Stimulated activated CD8-positive, alpha-beta memory T cell treated with anti-CD3 and anti-CD28 coated beads, Interleukin-12 subunit alpha, Interleukin-12 subunit beta, amount 100 ng/mL, for 24 hours (primary cell): ENCODE data around the gene CFAP251.
A peak's percentile ranks its signal among the peaks of the same experiment; 100 is the strongest.
"Not testable (repeated sequence)": the region's sequence is repeated elsewhere in the genome, so short reads cannot be mapped to it uniquely, and the experiment has no call there.

Experiments
- DNase-seq: peaks from one replicate; pipeline ENCODE4 v3.0.0-alpha.2; 2020; ENCODE audit errors: extremely low read depth

CFAP251 gene

GRCh38 chr12:121975021-121975420 is 56.6 kb downstream of the CFAP251 start:
- DNase-seq = no peak

GRCh38 chr12:121976950-121977349 is 58.6 kb downstream of the CFAP251 start:
- no peak for DNase-seq

GRCh38 chr12:121980191-121980891 is 61.9 kb downstream of the CFAP251 start:
- DNase-seq = no peak

GRCh38 chr12:121980892-121981272 is 62.5 kb downstream of the CFAP251 start:
- no peak for DNase-seq

GRCh38 chr12:121981456-121981855 is 63.1 kb downstream of the CFAP251 start:
- DNase-seq = no peak

- DNase-seq = no peak
Measured at GRCh38 chr12:121982950-121983349, 64.6 kb downstream of the CFAP251 start.

- no peak for DNase-seq
Measured at GRCh38 chr12:121983536-121984210, 65.3 kb downstream of the CFAP251 start.

- DNase-seq = no peak
Measured at GRCh38 chr12:121986489-121987245, 68.3 kb downstream of the CFAP251 start.

GRCh38 chr12:121988519-121988918 is 70.1 kb downstream of the CFAP251 start:
- not testable (repeated sequence) for DNase-seq

- DNase-seq = no peak
Measured at GRCh38 chr12:121989276-121990113, 71.1 kb downstream of the CFAP251 start.

- no peak for DNase-seq
Measured at GRCh38 chr12:121990114-121990647, 71.8 kb downstream of the CFAP251 start.

GRCh38 chr12:121990692-121991603 is 72.6 kb downstream of the CFAP251 start:
- DNase-seq = no peak

GRCh38 chr12:121992059-121992879 is 73.9 kb downstream of the CFAP251 start:
- peak; percentile 25 for DNase-seq

- no peak for DNase-seq
Measured at GRCh38 chr12:121996050-121996944, 77.9 kb downstream of the CFAP251 start.

- DNase-seq = no peak
Measured at GRCh38 chr12:121996945-121997612, 78.7 kb downstream of the CFAP251 start.

- no peak for DNase-seq
Measured at GRCh38 chr12:122001466-122002209, 83.2 kb downstream of the CFAP251 start.
